ENCODE data around the gene SDK2. TPM values are rescaled to one million over a fixed set of nuclear protein-coding genes. Genes with fewer than 3 reads are reported as not detected.

Gene SDK2
- total RNA-seq, 1 experiment from 2014 or later = 0.67 TPM

GRCh38 chr17:73650617-73651200 lies 6.5 kb upstream of the SDK2 start:
- peaks cover 5% of the 10 kb centered on the region for H3K9me3 ChIP-seq (ENCODE audit: low read depth, low read length, poor library complexity, severe bottlenecking)
- peaks cover 41% of the 10 kb centered on the region for H3K27me3 ChIP-seq (replicated peaks; ENCODE audit: insufficient read depth, low read depth, low read length, poor library complexity)
- intact Hi-C loops (cut with micrococcal nuclease; ENCODE audit: unreplicated experiment) = no loop called here
- no peaks in the 10 kb centered on the region for H3K36me3 ChIP-seq (ENCODE audit: insufficient read depth, low read length, poor library complexity, severe bottlenecking)
- H3K4me1 ChIP-seq (ENCODE audit: insufficient read depth, low read length, poor library complexity, severe bottlenecking) = no peaks in the 10 kb centered on the region
- ChIA-PET CTCF (no interaction called here), POLR2A (ENCODE audit: low non-redundant PET) (no interaction called here)
- no peak for DNase-seq (ENCODE audit: low spot score)
- TF ChIP-seq EZH2 (IDR thresholded peaks at IDR 0.05; ENCODE audit: borderline replicate concordance, low read depth, low read length, poor library complexity, severe bottlenecking) (no peak), CTCF (conservative IDR thresholded peaks at IDR 0.05; ENCODE audit: low read depth, low read length) (no peak)
- no TSS peak for BruUV-seq (replicated peaks)
- H3K4me3 ChIP-seq (ENCODE audit: low read depth, low read length, poor library complexity, severe bottlenecking) = no peak overlapping the region
- H3K27ac ChIP-seq (ENCODE audit: low read depth, low read length, poor library complexity, severe bottlenecking) = no peak overlapping the region

GRCh38 chr17:73650140-73650539 lies 5.9 kb upstream of the SDK2 start:
- BruUV-seq (replicated peaks) = no TSS peak
- no peaks in the 10 kb centered on the region for H3K36me3 ChIP-seq (ENCODE audit: insufficient read depth, low read length, poor library complexity, severe bottlenecking)
- intact Hi-C loops (cut with micrococcal nuclease; ENCODE audit: unreplicated experiment) = no loop called here
- DNase-seq (ENCODE audit: low spot score) = no peak
- H3K4me3 ChIP-seq (ENCODE audit: low read depth, low read length, poor library complexity, severe bottlenecking) = no peak overlapping the region
- H3K4me1 ChIP-seq (ENCODE audit: insufficient read depth, low read length, poor library complexity, severe bottlenecking) = no peaks in the 10 kb centered on the region
- POLR2A ChIA-PET (ENCODE audit: low non-redundant PET) = no interaction called here
- H3K27me3 ChIP-seq (replicated peaks; ENCODE audit: insufficient read depth, low read depth, low read length, poor library complexity) = peaks cover 46% of the 10 kb centered on the region
- no peak overlapping the region for H3K27ac ChIP-seq (ENCODE audit: low read depth, low read length, poor library complexity, severe bottlenecking)
- TF ChIP-seq CTCF (conservative IDR thresholded peaks at IDR 0.05; ENCODE audit: low read depth, low read length) (peak; percentile 34; the same call in 1 of the 2 replicates), EZH2 (IDR thresholded peaks at IDR 0.05; ENCODE audit: borderline replicate concordance, low read depth, low read length, poor library complexity, severe bottlenecking) (no peak)
- H3K9me3 ChIP-seq (ENCODE audit: low read depth, low read length, poor library complexity, severe bottlenecking) = peaks cover 5% of the 10 kb centered on the region
- CTCF ChIA-PET = no interaction called here

GRCh38 chr17:73648974-73649373 lies 4.7 kb upstream of the SDK2 start:
- DNase-seq (ENCODE audit: low spot score) = no peak
- no peak for TF ChIP-seq EZH2 (IDR thresholded peaks at IDR 0.05; ENCODE audit: borderline replicate concordance, low read depth, low read length, poor library complexity, severe bottlenecking)
- no peak overlapping the region for H3K4me3 ChIP-seq (ENCODE audit: low read depth, low read length, poor library complexity, severe bottlenecking)
- CTCF ChIA-PET = interaction anchor here (0.7 kb wide), 1 partner anchor 369 kb away, joined by 4 read pairs; no protein-coding TSS in a partner anchor
- no peak overlapping the region for H3K27ac ChIP-seq (ENCODE audit: low read depth, low read length, poor library complexity, severe bottlenecking)
- H3K9me3 ChIP-seq (ENCODE audit: low read depth, low read length, poor library complexity, severe bottlenecking) = peaks cover 1% of the 10 kb centered on the region
- BruUV-seq (replicated peaks) = no TSS peak
- intact Hi-C loops (cut with micrococcal nuclease; ENCODE audit: unreplicated experiment) = no loop called here
- H3K4me1 ChIP-seq (ENCODE audit: insufficient read depth, low read length, poor library complexity, severe bottlenecking) = peaks cover 5% of the 10 kb centered on the region
- H3K36me3 ChIP-seq (ENCODE audit: insufficient read depth, low read length, poor library complexity, severe bottlenecking) = no peaks in the 10 kb centered on the region
- POLR2A ChIA-PET (ENCODE audit: low non-redundant PET) = no interaction called here
- peaks cover 53% of the 10 kb centered on the region for H3K27me3 ChIP-seq (replicated peaks; ENCODE audit: insufficient read depth, low read depth, low read length, poor library complexity)

GRCh38 chr17:73648543-73648820 lies 4.2 kb upstream of the SDK2 start:
- no peaks in the 10 kb centered on the region for H3K36me3 ChIP-seq (ENCODE audit: insufficient read depth, low read length, poor library complexity, severe bottlenecking)
- intact Hi-C loops (cut with micrococcal nuclease; ENCODE audit: unreplicated experiment) = no loop called here
- ChIA-PET POLR2A (ENCODE audit: low non-redundant PET) (no interaction called here), CTCF (interaction anchor here (0.7 kb wide), 1 partner anchor 369 kb away, joined by 4 read pairs; no protein-coding TSS in a partner anchor)
- no peaks in the 10 kb centered on the region for H3K9me3 ChIP-seq (ENCODE audit: low read depth, low read length, poor library complexity, severe bottlenecking)
- peaks cover 10% of the 10 kb centered on the region for H3K4me1 ChIP-seq (ENCODE audit: insufficient read depth, low read length, poor library complexity, severe bottlenecking)
- DNase-seq (ENCODE audit: low spot score) = no peak
- no peak overlapping the region for H3K4me3 ChIP-seq (ENCODE audit: low read depth, low read length, poor library complexity, severe bottlenecking)
- no TSS peak for BruUV-seq (replicated peaks)
- no peak for TF ChIP-seq CTCF (conservative IDR thresholded peaks at IDR 0.05; ENCODE audit: low read depth, low read length)
- TF ChIP-seq EZH2 (IDR thresholded peaks at IDR 0.05; ENCODE audit: borderline replicate concordance, low read depth, low read length, poor library complexity, severe bottlenecking) = no peak
- no peak overlapping the region for H3K27ac ChIP-seq (ENCODE audit: low read depth, low read length, poor library complexity, severe bottlenecking)
- peaks cover 58% of the 10 kb centered on the region for H3K27me3 ChIP-seq (replicated peaks; ENCODE audit: insufficient read depth, low read depth, low read length, poor library complexity)
